T-helper 17 cell (primary cell): ENCODE data around the gene APLP2. TPM values are rescaled to one million over a fixed set of nuclear protein-coding genes. Genes with fewer than 3 reads are reported as not detected.
"Not testable (repeated sequence)": the region's sequence is repeated elsewhere in the genome, so short reads cannot be mapped to it uniquely, and the experiment has no call there.

ENCODE experiments used
- ATAC-seq: fragments of 150-1000 bp; cut with Tn5 transposase; 2 replicates; pipeline ENCODE4 v1.10.0; 2021; ENCODE audit warnings: mild to moderate bottlenecking, moderate library complexity
- DNase-seq, 3 donors: peaks; one replicate each; pipeline versions ENCODE4 v3.0.0 to v3.0.0-alpha.2; 2020 to 2021
- H3K9me3 ChIP-seq: one replicate; pipeline ENCODE4 v1.7.0; 2013; ENCODE audit warnings: low read length, mild to moderate bottlenecking; ENCODE audit not compliant: control insufficient read depth, poor library complexity, severe bottlenecking
- H3K27ac Mint-ChIP-seq: one replicate; pipeline ENCODE4 v1.8.0; 2022; ENCODE audit warnings: mild to moderate bottlenecking, moderate library complexity, mixed read lengths
- H3K27me3 Mint-ChIP-seq: one replicate; pipeline ENCODE4 v1.8.0; 2022; ENCODE audit warnings: mixed read lengths
- H3K36me3 Mint-ChIP-seq: one replicate; pipeline ENCODE4 v1.8.0; 2022; ENCODE audit warnings: low read depth, mixed read lengths
- H3K4me1 Mint-ChIP-seq: one replicate; pipeline ENCODE4 v1.8.0; 2022; ENCODE audit warnings: mild to moderate bottlenecking, mixed read lengths
- H3K4me3 Mint-ChIP-seq: one replicate; pipeline ENCODE4 v1.8.0; 2022; ENCODE audit warnings: mild to moderate bottlenecking, moderate library complexity, mixed read lengths
- total RNA-seq, 4 donors: library from RNA in 2 of 4; stranded (reverse) in 2 of 4; gene quantifications; one replicate each; pipeline ENCODE4 v1.2.3 and lab custom pipeline; 2022 to 2026

The APLP2 gene
- total RNA-seq, 2 donors from 2014 or later, result 37.7 to 44.4 TPM

DNA sequence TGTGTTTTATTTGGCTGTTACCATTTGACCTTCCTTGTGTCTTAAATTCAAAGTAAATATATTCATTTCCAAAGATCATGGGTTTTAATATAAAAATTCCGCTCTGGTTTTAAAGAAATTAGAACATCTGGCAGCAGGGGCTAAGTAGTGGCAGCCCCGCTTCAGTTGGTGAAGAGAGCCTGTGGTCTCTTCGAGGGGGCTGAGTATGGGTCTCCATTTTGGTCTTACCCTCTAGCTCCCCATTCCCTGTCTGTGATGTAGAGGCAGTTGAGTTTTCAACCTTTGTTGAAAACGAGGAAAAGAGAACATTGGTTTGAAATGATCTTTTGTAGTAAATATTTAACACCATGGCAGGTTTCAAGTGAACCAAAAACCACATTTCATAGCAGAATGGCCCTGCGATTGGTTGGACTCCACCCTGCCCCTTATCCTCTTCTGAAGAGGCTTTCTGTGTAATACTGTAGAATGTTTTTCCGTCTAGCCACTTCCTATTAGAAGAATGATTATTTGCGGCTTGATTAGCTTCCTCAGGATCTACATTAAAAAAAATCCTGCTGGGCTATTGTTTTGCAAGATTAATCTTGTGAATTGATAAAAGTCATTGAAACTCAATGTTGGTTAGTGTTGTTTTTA lies 17.7 kb downstream of the APLP2 start:
- Mint-ChIP-seq H3K4me3 (no peak overlapping the region), H3K4me1 (peaks cover 12% of the 10 kb centered on the region), H3K36me3 (peaks cover 4% of the 10 kb centered on the region), H3K27me3 (no peaks in the 10 kb centered on the region), H3K27ac (no peak overlapping the region)
- no peak for ATAC-seq
- H3K9me3 ChIP-seq, result no peaks in the 10 kb centered on the region
- DNase-seq, result no peak

DNA sequence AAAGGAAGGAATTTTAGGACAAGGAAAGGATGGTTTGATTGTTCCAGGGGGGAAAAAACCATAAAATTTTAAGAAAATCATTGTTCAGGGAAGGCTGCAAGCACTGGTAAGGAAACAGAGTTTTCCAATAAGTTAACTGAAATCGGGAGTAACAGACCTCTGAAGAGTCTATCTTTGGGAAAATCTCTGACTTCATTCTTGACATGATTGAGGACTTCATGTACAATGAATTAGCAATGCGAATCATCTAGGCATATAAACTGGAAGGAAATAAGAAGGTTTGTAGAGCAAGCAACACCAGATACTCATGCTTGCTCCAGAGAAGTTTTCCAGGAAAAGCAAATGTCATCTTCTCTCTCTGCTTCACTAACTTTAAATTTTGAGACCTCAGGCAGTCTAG lies 18.5 kb downstream of the APLP2 start:
- Mint-ChIP-seq H3K4me3 (no peak overlapping the region), H3K27ac (no peak overlapping the region), H3K36me3 (peaks cover 7% of the 10 kb centered on the region), H3K27me3 (no peaks in the 10 kb centered on the region), H3K4me1 (peaks cover 15% of the 10 kb centered on the region)
- H3K9me3 ChIP-seq, result no peaks in the 10 kb centered on the region
- no peak for DNase-seq
- ATAC-seq, result no peak

DNA sequence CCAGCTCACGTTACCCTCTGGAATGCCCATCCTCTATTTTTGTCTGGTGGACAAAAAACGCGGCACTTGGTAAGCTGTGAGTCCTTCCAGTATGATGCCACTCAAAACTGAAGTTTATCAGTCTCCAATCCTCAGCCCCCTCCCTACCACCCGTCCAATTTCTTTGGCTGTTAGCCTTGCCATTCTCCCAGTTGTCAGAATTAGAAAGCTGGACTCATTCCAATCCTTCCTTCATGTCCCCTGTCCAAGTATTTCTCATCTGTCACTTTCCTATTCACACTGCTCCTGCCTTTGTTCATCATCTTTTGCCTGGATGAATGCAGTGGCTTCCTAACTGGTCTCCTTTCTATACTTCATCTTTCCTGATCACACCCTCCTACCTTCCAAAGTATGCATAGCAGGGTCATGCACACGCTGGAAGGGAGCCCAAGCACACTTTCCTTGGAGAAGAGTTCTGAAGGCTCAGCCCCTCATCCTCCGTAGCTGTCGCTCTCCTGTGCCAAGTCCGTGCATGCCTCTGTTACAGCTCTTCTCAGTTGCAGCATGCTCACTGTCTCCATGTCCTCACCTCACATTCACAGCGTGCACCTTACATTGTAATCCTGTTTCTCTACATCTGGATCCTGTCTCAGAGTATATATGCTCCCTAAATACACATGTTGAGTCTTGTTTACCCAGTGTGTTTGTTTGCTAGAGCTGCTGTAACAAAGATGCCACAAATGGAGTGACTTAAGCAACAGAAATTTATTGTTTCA lies 19.4 kb downstream of the APLP2 start:
- peaks cover 9% of the 10 kb centered on the region for H3K36me3 Mint-ChIP-seq
- no peak overlapping the region for H3K4me3 Mint-ChIP-seq
- no peaks in the 10 kb centered on the region for H3K27me3 Mint-ChIP-seq
- ATAC-seq (no peak), DNase-seq (no peak)
- no peak overlapping the region for H3K27ac Mint-ChIP-seq
- no peaks in the 10 kb centered on the region for H3K9me3 ChIP-seq
- peaks cover 17% of the 10 kb centered on the region for H3K4me1 Mint-ChIP-seq

DNA sequence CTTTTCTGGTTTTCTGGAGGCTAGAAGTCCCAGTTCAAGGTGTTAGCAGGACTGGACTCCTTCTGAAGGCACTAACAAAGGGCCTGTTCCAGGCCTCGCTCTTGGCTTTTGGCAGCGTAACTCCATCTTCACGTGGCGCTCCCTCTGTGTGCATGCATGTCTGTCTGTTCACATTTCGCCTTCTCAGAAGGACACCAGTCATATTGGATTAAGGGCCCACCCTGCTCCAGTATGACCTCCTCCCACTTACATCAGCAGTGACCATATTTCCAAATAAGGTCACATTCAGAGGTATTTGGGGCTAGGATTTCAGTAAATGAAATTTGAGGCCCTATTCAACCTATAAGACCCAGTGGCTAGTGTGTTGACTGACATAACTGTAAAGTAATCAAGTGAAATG lies 20.0 kb downstream of the APLP2 start:
- Mint-ChIP-seq H3K4me3 (no peak overlapping the region), H3K36me3 (peaks cover 11% of the 10 kb centered on the region), H3K27me3 (no peaks in the 10 kb centered on the region), H3K4me1 (peaks cover 20% of the 10 kb centered on the region), H3K27ac (no peak overlapping the region)
- no peaks in the 10 kb centered on the region for H3K9me3 ChIP-seq
- ATAC-seq (no peak), DNase-seq (no peak)

DNA sequence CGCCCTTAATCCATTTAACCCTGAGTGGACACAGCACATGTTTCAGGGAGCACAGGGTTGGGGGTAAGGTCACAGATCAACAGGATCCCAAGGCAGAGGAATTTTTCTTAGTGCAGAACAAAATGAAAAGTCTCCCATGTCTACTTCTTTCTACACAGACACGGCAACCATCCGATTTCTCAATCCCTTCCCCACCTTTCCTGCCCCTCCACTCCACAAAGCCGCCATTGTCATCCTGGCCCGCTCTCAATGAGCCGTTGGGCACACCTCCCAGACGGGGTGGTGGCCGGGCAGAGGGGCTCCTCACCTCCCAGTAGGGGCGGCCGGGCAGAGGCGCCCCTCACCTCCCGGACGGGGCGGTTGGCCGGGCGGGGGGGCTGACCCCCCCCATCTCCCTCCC lies 20.8 kb downstream of the APLP2 start:
- peaks cover 12% of the 10 kb centered on the region for H3K36me3 Mint-ChIP-seq
- H3K9me3 ChIP-seq, H3K27me3 Mint-ChIP-seq, DNase-seq, H3K4me3 Mint-ChIP-seq, H3K27ac Mint-ChIP-seq, ATAC-seq: not testable (repeated sequence)
- H3K4me1 Mint-ChIP-seq, result peaks cover 27% of the 10 kb centered on the region

DNA sequence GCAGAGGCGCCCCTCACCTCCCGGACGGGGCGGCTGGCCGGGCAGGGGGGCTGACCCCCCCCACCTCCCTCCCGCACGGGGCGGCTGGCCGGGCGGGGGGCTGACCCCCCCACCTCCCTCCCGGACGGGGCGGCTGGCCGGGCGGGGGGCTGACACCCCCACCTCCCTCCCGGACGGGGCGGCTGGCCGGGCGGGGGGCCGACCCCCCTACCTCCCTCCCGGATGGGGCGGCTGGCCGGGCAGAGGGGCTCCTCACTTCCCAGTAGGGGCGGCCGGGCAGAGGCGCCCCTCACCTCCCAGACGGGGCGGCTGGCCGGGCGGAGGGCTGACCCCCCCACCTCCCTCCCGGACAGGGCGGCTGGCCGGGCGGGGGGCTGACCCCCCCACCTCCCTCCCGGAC lies 21.5 kb downstream of the APLP2 start:
- not testable (repeated sequence) for H3K4me3 Mint-ChIP-seq, ATAC-seq, H3K27me3 Mint-ChIP-seq, H3K9me3 ChIP-seq, DNase-seq, H3K27ac Mint-ChIP-seq
- peaks cover 31% of the 10 kb centered on the region for H3K4me1 Mint-ChIP-seq
- H3K36me3 Mint-ChIP-seq, result peaks cover 12% of the 10 kb centered on the region

DNA sequence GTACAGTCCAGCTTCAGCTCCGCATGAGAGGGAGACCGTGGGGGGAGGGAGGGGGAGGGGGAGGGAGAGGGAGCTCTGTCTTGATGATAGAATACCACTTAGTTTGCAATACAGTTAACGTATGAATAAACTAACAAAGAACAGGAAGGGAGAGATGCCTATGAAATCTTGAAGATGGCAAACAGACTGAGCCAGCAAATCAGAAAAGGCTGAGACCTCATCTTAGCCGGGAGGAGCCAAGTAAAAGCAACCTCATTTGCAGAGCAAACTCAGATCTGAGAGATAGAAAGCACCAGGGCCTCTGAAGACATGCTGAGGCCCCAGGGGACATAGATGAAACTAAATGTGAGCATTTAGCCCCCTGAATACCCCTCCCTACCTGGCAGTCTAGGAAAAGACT lies 23.0 kb downstream of the APLP2 start:
- Mint-ChIP-seq H3K4me1 (peaks cover 23% of the 10 kb centered on the region), H3K27me3 (no peaks in the 10 kb centered on the region), H3K27ac (peak overlapping the region; percentile 53), H3K36me3 (peaks cover 12% of the 10 kb centered on the region), H3K4me3 (no peak overlapping the region)
- no peaks in the 10 kb centered on the region for H3K9me3 ChIP-seq
- DNase-seq (no peak), ATAC-seq (no peak)

DNA sequence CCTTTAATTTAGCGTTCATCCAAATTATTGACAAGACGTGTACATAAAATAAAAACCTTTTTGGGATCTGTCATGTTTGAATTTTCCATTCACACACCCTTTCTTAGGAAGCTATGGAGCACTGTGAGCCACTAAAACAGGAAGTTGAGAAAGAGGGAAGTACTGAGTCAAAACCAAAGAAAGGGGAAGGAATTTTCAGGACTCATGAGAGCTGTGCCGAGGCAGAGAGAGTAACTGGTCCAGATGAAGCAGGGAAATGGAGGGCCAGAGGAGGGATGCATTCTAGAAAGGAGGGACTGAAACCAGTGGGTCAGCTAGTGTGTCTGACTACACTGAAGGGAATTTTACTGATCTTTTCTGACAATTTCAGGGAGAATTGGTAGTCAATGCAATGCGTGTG lies 24.9 kb downstream of the APLP2 start:
- peaks cover 23% of the 10 kb centered on the region for H3K4me1 Mint-ChIP-seq
- no peaks in the 10 kb centered on the region for H3K9me3 ChIP-seq
- H3K4me3 Mint-ChIP-seq, result peak overlapping the region; percentile 52
- H3K27me3 Mint-ChIP-seq, result no peaks in the 10 kb centered on the region
- no peak for DNase-seq
- H3K27ac Mint-ChIP-seq, result no peak overlapping the region
- no peak for ATAC-seq
- peaks cover 8% of the 10 kb centered on the region for H3K36me3 Mint-ChIP-seq

DNA sequence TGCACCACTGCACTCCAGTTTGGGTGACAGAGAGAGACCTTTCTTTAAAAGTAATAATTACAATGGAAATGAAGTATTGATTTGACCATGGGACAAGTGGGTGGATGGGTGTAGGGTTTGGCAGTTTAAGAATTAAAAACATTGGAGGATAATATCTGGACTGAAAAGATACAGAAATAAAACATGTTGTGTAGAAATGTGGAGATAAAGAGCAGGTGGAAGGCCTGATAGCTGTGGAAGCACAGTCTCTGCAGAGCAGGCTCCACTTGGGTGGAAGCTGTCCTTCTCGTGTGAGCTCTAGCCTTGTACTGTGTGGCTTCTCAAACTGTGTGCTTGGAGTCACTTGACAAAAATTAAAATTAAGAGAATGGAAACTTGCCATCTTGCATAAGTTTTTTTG lies 25.6 kb downstream of the APLP2 start:
- ATAC-seq, result no peak
- Mint-ChIP-seq H3K4me1 (peaks cover 23% of the 10 kb centered on the region), H3K27me3 (no peaks in the 10 kb centered on the region), H3K27ac (no peak overlapping the region), H3K4me3 (no peak overlapping the region), H3K36me3 (peaks cover 8% of the 10 kb centered on the region)
- no peak for DNase-seq
- H3K9me3 ChIP-seq, result no peaks in the 10 kb centered on the region

DNA sequence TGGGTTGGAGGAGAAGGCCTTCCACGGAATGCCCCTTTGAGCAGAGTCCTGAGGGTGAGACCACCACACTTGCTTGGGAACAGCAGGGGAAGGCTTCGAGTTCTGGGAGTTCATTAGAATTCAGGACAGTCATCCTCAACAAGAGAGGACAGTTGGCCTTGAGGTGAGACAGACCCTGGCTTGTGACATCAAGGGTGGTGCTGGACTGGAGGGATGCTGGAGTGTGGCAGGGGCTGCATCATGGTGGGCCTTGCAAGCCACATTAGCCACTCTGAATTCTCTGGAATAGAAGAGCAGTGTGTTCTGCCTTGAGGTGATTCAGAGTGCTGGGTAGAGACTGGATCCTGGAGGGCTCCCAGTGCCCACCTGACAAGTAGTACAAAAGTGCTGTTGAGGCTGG lies 26.3 kb downstream of the APLP2 start:
- H3K4me3 Mint-ChIP-seq, result no peak overlapping the region
- ATAC-seq (no peak), DNase-seq (no peak)
- H3K9me3 ChIP-seq, result no peaks in the 10 kb centered on the region
- peaks cover 8% of the 10 kb centered on the region for H3K36me3 Mint-ChIP-seq
- H3K27me3 Mint-ChIP-seq, result no peaks in the 10 kb centered on the region
- peaks cover 23% of the 10 kb centered on the region for H3K4me1 Mint-ChIP-seq
- no peak overlapping the region for H3K27ac Mint-ChIP-seq

DNA sequence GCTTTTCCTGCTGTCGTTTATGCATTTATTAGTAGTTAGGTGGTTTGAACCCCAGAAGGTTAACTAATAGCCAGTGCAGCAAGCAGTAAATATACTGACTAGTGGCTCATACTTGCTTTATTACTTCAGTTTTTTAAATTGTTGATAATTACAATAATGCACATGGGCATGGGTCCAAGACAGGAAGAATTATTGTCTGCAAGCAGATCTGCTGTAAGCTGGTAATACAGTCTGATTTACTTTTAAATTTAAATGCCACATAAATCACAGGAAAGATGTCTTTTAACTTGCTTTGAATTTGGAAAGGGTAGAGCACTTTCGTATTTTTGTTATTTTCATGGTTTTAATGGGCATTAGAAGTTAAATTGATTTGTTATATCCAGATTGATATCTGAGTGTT lies 27.1 kb downstream of the APLP2 start:
- Mint-ChIP-seq H3K4me3 (no peak overlapping the region), H3K4me1 (peaks cover 23% of the 10 kb centered on the region), H3K27ac (no peak overlapping the region), H3K27me3 (no peaks in the 10 kb centered on the region), H3K36me3 (peaks cover 8% of the 10 kb centered on the region)
- H3K9me3 ChIP-seq, result no peaks in the 10 kb centered on the region
- DNase-seq (no peak), ATAC-seq (no peak)

DNA sequence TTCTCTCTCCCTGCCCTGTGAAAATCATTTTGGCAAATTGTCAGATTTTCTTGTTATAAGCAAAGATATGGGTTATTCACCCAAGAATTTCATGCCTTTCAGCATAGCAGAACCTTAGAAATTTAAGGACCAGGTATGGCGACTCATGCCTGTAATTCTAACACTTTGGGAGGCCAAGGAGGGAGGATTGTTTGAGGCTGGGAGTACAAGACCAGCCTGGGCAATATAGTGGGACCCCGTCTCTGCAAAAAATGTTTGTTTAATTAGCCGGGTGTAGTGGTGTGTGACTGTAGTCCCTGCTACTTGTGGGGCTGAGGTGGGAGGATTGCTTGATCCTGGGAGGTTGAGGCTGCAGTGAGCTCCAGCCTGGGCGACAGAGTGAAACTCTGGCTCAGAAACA lies 27.6 kb downstream of the APLP2 start:
- ATAC-seq, result no peak
- no peaks in the 10 kb centered on the region for H3K9me3 ChIP-seq
- Mint-ChIP-seq H3K4me1 (peaks cover 23% of the 10 kb centered on the region), H3K4me3 (no peak overlapping the region), H3K36me3 (peaks cover 8% of the 10 kb centered on the region), H3K27me3 (no peaks in the 10 kb centered on the region), H3K27ac (no peak overlapping the region)
- DNase-seq, result no peak

DNA sequence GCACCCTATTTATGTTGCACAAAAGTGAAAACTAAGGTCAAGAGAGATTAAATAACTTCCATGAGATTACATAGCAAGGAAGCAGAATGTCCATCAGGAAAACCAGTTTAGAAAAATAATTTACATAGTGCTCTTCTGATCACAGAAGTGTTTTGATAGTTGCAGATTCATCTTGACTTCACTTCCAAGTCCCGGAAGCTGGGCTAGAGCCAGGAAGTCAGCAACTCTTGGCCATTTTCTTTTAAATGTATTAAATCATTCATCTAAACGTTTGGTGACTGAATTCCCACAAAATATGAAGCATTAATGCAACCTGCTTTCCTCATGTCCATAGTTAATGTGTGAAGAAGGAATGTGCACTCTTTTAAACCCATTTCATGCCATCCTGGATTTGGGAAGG lies 29.7 kb downstream of the APLP2 start:
- H3K27ac Mint-ChIP-seq, result no peak overlapping the region
- H3K27me3 Mint-ChIP-seq, result no peaks in the 10 kb centered on the region
- ATAC-seq (no peak), DNase-seq (no peak)
- H3K9me3 ChIP-seq, result no peaks in the 10 kb centered on the region
- no peak overlapping the region for H3K4me3 Mint-ChIP-seq
- H3K36me3 Mint-ChIP-seq, result peaks cover 4% of the 10 kb centered on the region
- peaks cover 18% of the 10 kb centered on the region for H3K4me1 Mint-ChIP-seq
